ENCODE data around the gene VPS33B. TPM values are rescaled to one million over a fixed set of nuclear protein-coding genes. Genes with fewer than 3 reads are reported as not detected.

The VPS33B gene
- total and polyA plus RNA-seq, 2 experiments from 2014 or later, result 8.8 to 15.2 TPM

- Histone ChIP-seq H3K9me2 (ENCODE audit: insufficient read depth) (no peaks in the 10 kb centered on the region), H2AFZ (no peak overlapping the region), H3K36me3 (ENCODE audit: insufficient read depth) (no peaks in the 10 kb centered on the region), H3F3A (replicated peaks; ENCODE audit: low read depth) (no peaks in the 10 kb centered on the region), H4K20me1 (replicated peaks; ENCODE audit: insufficient read depth) (no peaks in the 10 kb centered on the region), H3K4me3 (no peak overlapping the region), H3K4me2 (no peak overlapping the region), H3K27ac (ENCODE audit: low read depth) (no peak overlapping the region), H3K79me2 (replicated peaks; ENCODE audit: insufficient read depth) (no peaks in the 10 kb centered on the region), H3K27me3 (ENCODE audit: insufficient read depth) (no peaks in the 10 kb centered on the region), H3K4me1 (ENCODE audit: insufficient read depth) (no peaks in the 10 kb centered on the region)
- Mint-ChIP-seq H3K9me3 (no peaks in the 10 kb centered on the region; the same call in 2 of the 3 replicates), H3K4me1 (no peaks in the 10 kb centered on the region), H3K27ac (no peak overlapping the region), H3K27me3 (ENCODE audit: insufficient read depth, low read depth, poor library complexity) (peaks cover 7% of the 10 kb centered on the region), H3K36me3 (ENCODE audit: low read depth) (no peaks in the 10 kb centered on the region), H3K4me3 (no peak overlapping the region)
- DNase-seq (ENCODE audit: low spot score) (peak; percentile 72), ATAC-seq (peak; percentile 92)
- TF ChIP-seq ZNF331 (CRISPR knock-in tag; IDR thresholded peaks at IDR 0.05; ENCODE audit: low read depth) (no peak), ZNF114 (CRISPR knock-in tag; IDR thresholded peaks at IDR 0.05) (no peak), JUNB (IDR thresholded peaks at IDR 0.05; ENCODE audit: unreplicated experiment) (no peak), CREB1 (CRISPR knock-in tag; IDR thresholded peaks at IDR 0.05; ENCODE audit: low read depth) (no peak)
- TF ChIP-seq, protein P1, sequence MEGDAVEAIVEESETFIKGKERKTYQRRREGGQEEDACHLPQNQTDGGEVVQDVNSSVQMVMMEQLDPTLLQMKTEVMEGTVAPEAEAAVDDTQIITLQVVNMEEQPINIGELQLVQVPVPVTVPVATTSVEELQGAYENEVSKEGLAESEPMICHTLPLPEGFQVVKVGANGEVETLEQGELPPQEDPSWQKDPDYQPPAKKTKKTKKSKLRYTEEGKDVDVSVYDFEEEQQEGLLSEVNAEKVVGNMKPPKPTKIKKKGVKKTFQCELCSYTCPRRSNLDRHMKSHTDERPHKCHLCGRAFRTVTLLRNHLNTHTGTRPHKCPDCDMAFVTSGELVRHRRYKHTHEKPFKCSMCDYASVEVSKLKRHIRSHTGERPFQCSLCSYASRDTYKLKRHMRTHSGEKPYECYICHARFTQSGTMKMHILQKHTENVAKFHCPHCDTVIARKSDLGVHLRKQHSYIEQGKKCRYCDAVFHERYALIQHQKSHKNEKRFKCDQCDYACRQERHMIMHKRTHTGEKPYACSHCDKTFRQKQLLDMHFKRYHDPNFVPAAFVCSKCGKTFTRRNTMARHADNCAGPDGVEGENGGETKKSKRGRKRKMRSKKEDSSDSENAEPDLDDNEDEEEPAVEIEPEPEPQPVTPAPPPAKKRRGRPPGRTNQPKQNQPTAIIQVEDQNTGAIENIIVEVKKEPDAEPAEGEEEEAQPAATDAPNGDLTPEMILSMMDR (conservative IDR thresholded peaks at IDR 0.05; ENCODE audit: low read depth in 2 of 2), result peak; percentile 59 to 83
- TF ChIP-seq, protein P2, sequence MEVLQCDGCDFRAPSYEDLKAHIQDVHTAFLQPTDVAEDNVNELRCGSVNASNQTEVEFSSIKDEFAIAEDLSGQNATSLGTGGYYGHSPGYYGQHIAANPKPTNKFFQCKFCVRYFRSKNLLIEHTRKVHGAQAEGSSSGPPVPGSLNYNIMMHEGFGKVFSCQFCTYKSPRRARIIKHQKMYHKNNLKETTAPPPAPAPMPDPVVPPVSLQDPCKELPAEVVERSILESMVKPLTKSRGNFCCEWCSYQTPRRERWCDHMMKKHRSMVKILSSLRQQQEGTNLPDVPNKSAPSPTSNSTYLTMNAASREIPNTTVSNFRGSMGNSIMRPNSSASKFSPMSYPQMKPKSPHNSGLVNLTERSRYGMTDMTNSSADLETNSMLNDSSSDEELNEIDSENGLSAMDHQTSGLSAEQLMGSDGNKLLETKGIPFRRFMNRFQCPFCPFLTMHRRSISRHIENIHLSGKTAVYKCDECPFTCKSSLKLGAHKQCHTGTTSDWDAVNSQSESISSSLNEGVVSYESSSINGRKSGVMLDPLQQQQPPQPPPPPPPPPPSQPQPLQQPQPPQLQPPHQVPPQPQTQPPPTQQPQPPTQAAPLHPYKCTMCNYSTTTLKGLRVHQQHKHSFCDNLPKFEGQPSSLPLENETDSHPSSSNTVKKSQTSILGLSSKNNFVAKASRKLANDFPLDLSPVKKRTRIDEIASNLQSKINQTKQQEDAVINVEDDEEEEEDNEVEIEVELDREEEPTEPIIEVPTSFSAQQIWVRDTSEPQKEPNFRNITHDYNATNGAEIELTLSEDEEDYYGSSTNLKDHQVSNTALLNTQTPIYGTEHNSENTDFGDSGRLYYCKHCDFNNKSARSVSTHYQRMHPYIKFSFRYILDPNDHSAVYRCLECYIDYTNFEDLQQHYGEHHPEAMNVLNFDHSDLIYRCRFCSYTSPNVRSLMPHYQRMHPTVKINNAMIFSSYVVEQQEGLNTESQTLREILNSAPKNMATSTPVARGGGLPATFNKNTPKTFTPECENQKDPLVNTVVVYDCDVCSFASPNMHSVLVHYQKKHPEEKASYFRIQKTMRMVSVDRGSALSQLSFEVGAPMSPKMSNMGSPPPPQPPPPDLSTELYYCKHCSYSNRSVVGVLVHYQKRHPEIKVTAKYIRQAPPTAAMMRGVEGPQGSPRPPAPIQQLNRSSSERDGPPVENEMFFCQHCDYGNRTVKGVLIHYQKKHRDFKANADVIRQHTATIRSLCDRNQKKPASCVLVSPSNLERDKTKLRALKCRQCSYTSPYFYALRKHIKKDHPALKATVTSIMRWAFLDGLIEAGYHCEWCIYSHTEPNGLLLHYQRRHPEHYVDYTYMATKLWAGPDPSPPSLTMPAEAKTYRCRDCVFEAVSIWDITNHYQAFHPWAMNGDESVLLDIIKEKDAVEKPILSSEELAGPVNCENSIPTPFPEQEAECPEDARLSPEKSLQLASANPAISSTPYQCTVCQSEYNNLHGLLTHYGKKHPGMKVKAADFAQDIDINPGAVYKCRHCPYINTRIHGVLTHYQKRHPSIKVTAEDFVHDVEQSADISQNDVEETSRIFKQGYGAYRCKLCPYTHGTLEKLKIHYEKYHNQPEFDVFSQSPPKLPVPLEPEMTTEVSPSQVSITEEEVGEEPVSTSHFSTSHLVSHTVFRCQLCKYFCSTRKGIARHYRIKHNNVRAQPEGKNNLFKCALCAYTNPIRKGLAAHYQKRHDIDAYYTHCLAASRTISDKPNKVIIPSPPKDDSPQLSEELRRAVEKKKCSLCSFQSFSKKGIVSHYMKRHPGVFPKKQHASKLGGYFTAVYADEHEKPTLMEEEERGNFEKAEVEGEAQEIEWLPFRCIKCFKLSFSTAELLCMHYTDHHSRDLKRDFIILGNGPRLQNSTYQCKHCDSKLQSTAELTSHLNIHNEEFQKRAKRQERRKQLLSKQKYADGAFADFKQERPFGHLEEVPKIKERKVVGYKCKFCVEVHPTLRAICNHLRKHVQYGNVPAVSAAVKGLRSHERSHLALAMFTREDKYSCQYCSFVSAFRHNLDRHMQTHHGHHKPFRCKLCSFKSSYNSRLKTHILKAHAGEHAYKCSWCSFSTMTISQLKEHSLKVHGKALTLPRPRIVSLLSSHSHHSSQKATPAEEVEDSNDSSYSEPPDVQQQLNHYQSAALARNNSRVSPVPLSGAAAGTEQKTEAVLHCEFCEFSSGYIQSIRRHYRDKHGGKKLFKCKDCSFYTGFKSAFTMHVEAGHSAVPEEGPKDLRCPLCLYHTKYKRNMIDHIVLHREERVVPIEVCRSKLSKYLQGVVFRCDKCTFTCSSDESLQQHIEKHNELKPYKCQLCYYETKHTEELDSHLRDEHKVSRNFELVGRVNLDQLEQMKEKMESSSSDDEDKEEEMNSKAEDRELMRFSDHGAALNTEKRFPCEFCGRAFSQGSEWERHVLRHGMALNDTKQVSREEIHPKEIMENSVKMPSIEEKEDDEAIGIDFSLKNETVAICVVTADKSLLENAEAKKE (CRISPR knock-in tag; IDR thresholded peaks at IDR 0.05), result no peak
Observed at GRCh38 chr15:91049378-91050127, 27.2 kb upstream of the VPS33B start.

Measured in GM23338 (cell line).